ENCODE measurements around the gene ROBO1. TPM values are rescaled to one million over a fixed set of nuclear protein-coding genes. Genes with fewer than 3 reads are reported as not detected.

The ROBO1 gene
- total RNA-seq, 1 donor from 2014 or later: 71.7 TPM

GRCh38 chr3:79103307-79103706 lies 664.5 kb downstream of the ROBO1 start:
- FAIRE-seq: no peak
- H3K36me3 ChIP-seq (ENCODE audit: insufficient read depth, low read length): no peaks in the 10 kb centered on the region
- H3K4me2 ChIP-seq (ENCODE audit: low read length): no peak overlapping the region

GRCh38 chr3:79097964-79098660 lies 669.7 kb downstream of the ROBO1 start:
- no peaks in the 10 kb centered on the region for H3K27me3 ChIP-seq (ENCODE audit: insufficient read depth, low read length)
- FAIRE-seq: no peak
- DNase-seq (ENCODE audit: low read depth): no peak
- Mint-ChIP-seq H3K27ac (ENCODE audit: unreplicated experiment) (no peak overlapping the region), H3K9me3 (ENCODE audit: unreplicated experiment) (no peaks in the 10 kb centered on the region), H3K36me3 (ENCODE audit: low read depth, unreplicated experiment) (no peaks in the 10 kb centered on the region), H3K4me3 (ENCODE audit: unreplicated experiment) (no peak overlapping the region), H3K4me1 (ENCODE audit: low read depth, unreplicated experiment) (peaks cover 6% of the 10 kb centered on the region), H3K27me3 (ENCODE audit: low read depth, unreplicated experiment) (no peaks in the 10 kb centered on the region)
- H4K20me1 ChIP-seq (ENCODE audit: insufficient read depth, low read length): no peaks in the 10 kb centered on the region
- H3K9ac ChIP-seq (ENCODE audit: low read length): no peak overlapping the region
- H3K9me3 ChIP-seq (ENCODE audit: insufficient read depth, low read depth, low read length): no peaks in the 10 kb centered on the region
- H2AFZ ChIP-seq (ENCODE audit: low read depth, low read length): no peak overlapping the region
- no peak overlapping the region for H3K4me2 ChIP-seq (ENCODE audit: low read length)
- H3K4me1 ChIP-seq (ENCODE audit: insufficient read depth, low read length): no peaks in the 10 kb centered on the region
- H3K4me3 ChIP-seq (ENCODE audit: insufficient read depth, low read depth, low read length): no peak overlapping the region
- H3K27ac ChIP-seq (ENCODE audit: low read depth, low read length): no peak overlapping the region
- no peaks in the 10 kb centered on the region for H3K36me3 ChIP-seq (ENCODE audit: insufficient read depth, low read length)
- TF ChIP-seq CTCF (IDR thresholded peaks at IDR 0.05; ENCODE audit: insufficient read depth, low read depth, low read length) (no peak), EZH2 (IDR thresholded peaks at IDR 0.05; ENCODE audit: insufficient read depth, low read length) (no peak)
- no peaks in the 10 kb centered on the region for H3K79me2 ChIP-seq (ENCODE audit: insufficient read depth, low read length)

More at GRCh38 chr3:79103307-79103706, 664.5 kb downstream of the ROBO1 start:
- no peak overlapping the region for H2AFZ ChIP-seq (ENCODE audit: low read depth, low read length)
- no peaks in the 10 kb centered on the region for H3K27me3 ChIP-seq (ENCODE audit: insufficient read depth, low read length)
- no peaks in the 10 kb centered on the region for H3K9me3 ChIP-seq (ENCODE audit: insufficient read depth, low read depth, low read length)
- H3K27ac Mint-ChIP-seq (ENCODE audit: unreplicated experiment): no peak overlapping the region
- H3K27me3 Mint-ChIP-seq (ENCODE audit: low read depth, unreplicated experiment): no peaks in the 10 kb centered on the region
- no peaks in the 10 kb centered on the region for H3K4me1 ChIP-seq (ENCODE audit: insufficient read depth, low read length)
- peaks cover 1% of the 10 kb centered on the region for H3K4me1 Mint-ChIP-seq (ENCODE audit: low read depth, unreplicated experiment)
- no peak for TF ChIP-seq CTCF (IDR thresholded peaks at IDR 0.05; ENCODE audit: insufficient read depth, low read depth, low read length)
- TF ChIP-seq EZH2 (IDR thresholded peaks at IDR 0.05; ENCODE audit: insufficient read depth, low read length): no peak
- no peak overlapping the region for H3K4me3 ChIP-seq (ENCODE audit: insufficient read depth, low read depth, low read length)
- H3K9me3 Mint-ChIP-seq (ENCODE audit: unreplicated experiment): no peaks in the 10 kb centered on the region
- H3K27ac ChIP-seq (ENCODE audit: low read depth, low read length): no peak overlapping the region
- H3K4me3 Mint-ChIP-seq (ENCODE audit: unreplicated experiment): no peak overlapping the region
- no peaks in the 10 kb centered on the region for H3K36me3 Mint-ChIP-seq (ENCODE audit: low read depth, unreplicated experiment)
- H3K79me2 ChIP-seq (ENCODE audit: insufficient read depth, low read length): no peaks in the 10 kb centered on the region
- DNase-seq (ENCODE audit: low read depth): no peak
- no peaks in the 10 kb centered on the region for H4K20me1 ChIP-seq (ENCODE audit: insufficient read depth, low read length)
- H3K9ac ChIP-seq (ENCODE audit: low read length): no peak overlapping the region

- Histone ChIP-seq H3K9ac (ENCODE audit: low read length) (no peak overlapping the region), H3K27me3 (ENCODE audit: insufficient read depth, low read length) (no peaks in the 10 kb centered on the region), H3K79me2 (ENCODE audit: insufficient read depth, low read length) (no peaks in the 10 kb centered on the region), H3K27ac (ENCODE audit: low read depth, low read length) (no peak overlapping the region), H3K9me3 (ENCODE audit: insufficient read depth, low read depth, low read length) (no peaks in the 10 kb centered on the region), H3K4me2 (ENCODE audit: low read length) (no peak overlapping the region), H3K4me3 (ENCODE audit: insufficient read depth, low read depth, low read length) (no peak overlapping the region), H4K20me1 (ENCODE audit: insufficient read depth, low read length) (no peaks in the 10 kb centered on the region), H3K4me1 (ENCODE audit: insufficient read depth, low read length) (no peaks in the 10 kb centered on the region), H2AFZ (ENCODE audit: low read depth, low read length) (no peak overlapping the region), H3K36me3 (ENCODE audit: insufficient read depth, low read length) (no peaks in the 10 kb centered on the region)
- no peaks in the 10 kb centered on the region for H3K27me3 Mint-ChIP-seq (ENCODE audit: low read depth, unreplicated experiment)
- TF ChIP-seq CTCF (IDR thresholded peaks at IDR 0.05; ENCODE audit: insufficient read depth, low read depth, low read length) (no peak), EZH2 (IDR thresholded peaks at IDR 0.05; ENCODE audit: insufficient read depth, low read length) (no peak)
- no peaks in the 10 kb centered on the region for H3K36me3 Mint-ChIP-seq (ENCODE audit: low read depth, unreplicated experiment)
- no peak overlapping the region for H3K27ac Mint-ChIP-seq (ENCODE audit: unreplicated experiment)
- no peaks in the 10 kb centered on the region for H3K9me3 Mint-ChIP-seq (ENCODE audit: unreplicated experiment)
- H3K4me3 Mint-ChIP-seq (ENCODE audit: unreplicated experiment): no peak overlapping the region
- FAIRE-seq: no peak
- H3K4me1 Mint-ChIP-seq (ENCODE audit: low read depth, unreplicated experiment): peaks cover 6% of the 10 kb centered on the region
- no peak for DNase-seq (ENCODE audit: low read depth)
Measured at GRCh38 chr3:79094654-79095053, 673.1 kb downstream of the ROBO1 start.
